ENCODE results near the gene PAK1IP1.
"Not testable (repeated sequence)": the region's sequence is repeated elsewhere in the genome, so short reads cannot be mapped to it uniquely, and the experiment has no call there.

The PAK1IP1 gene

GRCh38 chr6:10745116-10745515, 50.3 kb downstream of the PAK1IP1 start:
- Histone ChIP-seq H3K27ac (no peak overlapping the region), H3K4me1 (peaks cover 7% of the 10 kb centered on the region), H3K36me3 (ENCODE audit: control insufficient read depth, insufficient read depth, low read length) (no peaks in the 10 kb centered on the region), H3K79me2 (peaks cover 17% of the 10 kb centered on the region), H2AFZ (no peak overlapping the region), H3K4me2 (ENCODE audit: low read length) (no peak overlapping the region), H3K27me3 (ENCODE audit: control insufficient read depth, insufficient read depth, low read length) (no peaks in the 10 kb centered on the region), H3K9ac (no peak overlapping the region), H3K4me3 (ENCODE audit: low read depth, low read length) (no peak overlapping the region), H3K9me3 (ENCODE audit: control insufficient read depth, low read length) (no peaks in the 10 kb centered on the region)
- TF ChIP-seq CTCF (IDR thresholded peaks at IDR 0.05): no peak

DNA sequence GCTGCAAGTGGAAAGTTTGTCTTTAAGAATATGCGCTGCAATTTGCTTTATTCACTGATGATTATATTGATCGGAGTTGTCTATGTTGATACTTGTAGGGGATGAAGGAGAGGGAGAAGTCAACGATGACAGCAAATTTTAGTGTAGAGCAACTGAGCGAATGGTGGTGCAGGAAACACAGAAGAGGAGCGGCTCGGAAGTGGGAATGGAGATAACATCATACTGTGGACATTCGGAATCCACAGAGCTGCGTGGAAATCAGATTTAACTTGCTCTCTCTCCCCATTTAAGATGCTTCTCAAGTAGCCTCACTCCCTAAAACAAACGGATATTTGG, 52.1 kb downstream of the PAK1IP1 start:
- no peak for TF ChIP-seq CTCF (IDR thresholded peaks at IDR 0.05)
- peak overlapping the region; percentile 86 for H2AFZ ChIP-seq
- H3K9me3 ChIP-seq (ENCODE audit: control insufficient read depth, low read length): no peaks in the 10 kb centered on the region
- peak overlapping the region; percentile 95 for H3K4me3 ChIP-seq (ENCODE audit: low read depth, low read length)
- H3K36me3 ChIP-seq (ENCODE audit: control insufficient read depth, insufficient read depth, low read length): no peaks in the 10 kb centered on the region
- H3K4me1 ChIP-seq: peaks cover 7% of the 10 kb centered on the region
- peak overlapping the region; percentile 71 for H3K27ac ChIP-seq
- H3K79me2 ChIP-seq: peaks cover 22% of the 10 kb centered on the region
- H3K27me3 ChIP-seq (ENCODE audit: control insufficient read depth, insufficient read depth, low read length): no peaks in the 10 kb centered on the region
- peak overlapping the region; percentile 82 for H3K4me2 ChIP-seq (ENCODE audit: low read length)
- no peak overlapping the region for H3K9ac ChIP-seq

GRCh38 chr6:10747251-10747972, 52.6 kb downstream of the PAK1IP1 start, which contains the start of gene TMEM14B:
Gene TMEM14B (plus strand): TSS chr6:10747805. CDS start chr6:10749246, 1,441 bp downstream.
- Histone ChIP-seq H2AFZ (peak within 1 kb of the TSS; percentile 86), H3K27me3 (ENCODE audit: control insufficient read depth, insufficient read depth, low read length) (no peaks in the 10 kb centered on the region), H3K79me2 (peaks cover 22% of the 10 kb centered on the region), H3K27ac (peak within 1 kb of the TSS; percentile 71), H3K4me3 (ENCODE audit: low read depth, low read length) (peak within 1 kb of the TSS; percentile 95), H3K9ac (peak within 1 kb of the TSS; percentile 74), H3K36me3 (ENCODE audit: control insufficient read depth, insufficient read depth, low read length) (no peaks in the 10 kb centered on the region), H3K9me3 (ENCODE audit: control insufficient read depth, low read length) (no peaks in the 10 kb centered on the region), H3K4me1 (peaks cover 7% of the 10 kb centered on the region), H3K4me2 (ENCODE audit: low read length) (peak within 1 kb of the TSS; percentile 82)
- TF ChIP-seq CTCF (IDR thresholded peaks at IDR 0.05): no peak

- H3K4me3 ChIP-seq (ENCODE audit: low read depth, low read length): no peak overlapping the region
- peaks cover 7% of the 10 kb centered on the region for H3K4me1 ChIP-seq
- no peak overlapping the region for H3K9ac ChIP-seq
- H3K9me3 ChIP-seq (ENCODE audit: control insufficient read depth, low read length): no peaks in the 10 kb centered on the region
- TF ChIP-seq CTCF (IDR thresholded peaks at IDR 0.05): no peak
- H3K27ac ChIP-seq: no peak overlapping the region
- H3K36me3 ChIP-seq (ENCODE audit: control insufficient read depth, insufficient read depth, low read length): no peaks in the 10 kb centered on the region
- no peaks in the 10 kb centered on the region for H3K27me3 ChIP-seq (ENCODE audit: control insufficient read depth, insufficient read depth, low read length)
- H3K4me2 ChIP-seq (ENCODE audit: low read length): no peak overlapping the region
- H3K79me2 ChIP-seq: peaks cover 33% of the 10 kb centered on the region
- H2AFZ ChIP-seq: no peak overlapping the region
Measured at GRCh38 chr6:10749734-10750133, 55.0 kb downstream of the PAK1IP1 start.

GRCh38 chr6:10750568-10750967, 55.8 kb downstream of the PAK1IP1 start:
- H3K27me3 ChIP-seq (ENCODE audit: control insufficient read depth, insufficient read depth, low read length); H3K4me2 ChIP-seq (ENCODE audit: low read length); H3K36me3 ChIP-seq (ENCODE audit: control insufficient read depth, insufficient read depth, low read length); H3K4me1 ChIP-seq; H3K27ac ChIP-seq; H3K9me3 ChIP-seq (ENCODE audit: control insufficient read depth, low read length); H3K9ac ChIP-seq; H2AFZ ChIP-seq; H3K4me3 ChIP-seq (ENCODE audit: low read depth, low read length): not testable (repeated sequence)
- peaks cover 34% of the 10 kb centered on the region for H3K79me2 ChIP-seq

GRCh38 chr6:10751757-10752156, 57.0 kb downstream of the PAK1IP1 start:
- H3K4me3 ChIP-seq (ENCODE audit: low read depth, low read length); H3K36me3 ChIP-seq (ENCODE audit: control insufficient read depth, insufficient read depth, low read length); H3K9me3 ChIP-seq (ENCODE audit: control insufficient read depth, low read length); H3K4me2 ChIP-seq (ENCODE audit: low read length); H2AFZ ChIP-seq; H3K9ac ChIP-seq; H3K27ac ChIP-seq; H3K27me3 ChIP-seq (ENCODE audit: control insufficient read depth, insufficient read depth, low read length); H3K4me1 ChIP-seq: not testable (repeated sequence)
- peaks cover 34% of the 10 kb centered on the region for H3K79me2 ChIP-seq

All from parathyroid adenoma (tissue), 2 donors.